IMR-90 (cell line): ENCODE results near the gene KIAA0232.

Experiments
- NFE2L2 ChIP-seq: fragments of 150-350 bp; IDR thresholded peaks from 2 replicates; pipeline ENCODE4 v1.6.1; 2016; ENCODE audit warnings: low read depth, mild to moderate bottlenecking, low read length
- POLR2A ChIP-seq: IDR thresholded peaks from 2 replicates; pipeline ENCODE4 v1.6.1; 2012; ENCODE audit warnings: mild to moderate bottlenecking, low read depth, low read length

DNA sequence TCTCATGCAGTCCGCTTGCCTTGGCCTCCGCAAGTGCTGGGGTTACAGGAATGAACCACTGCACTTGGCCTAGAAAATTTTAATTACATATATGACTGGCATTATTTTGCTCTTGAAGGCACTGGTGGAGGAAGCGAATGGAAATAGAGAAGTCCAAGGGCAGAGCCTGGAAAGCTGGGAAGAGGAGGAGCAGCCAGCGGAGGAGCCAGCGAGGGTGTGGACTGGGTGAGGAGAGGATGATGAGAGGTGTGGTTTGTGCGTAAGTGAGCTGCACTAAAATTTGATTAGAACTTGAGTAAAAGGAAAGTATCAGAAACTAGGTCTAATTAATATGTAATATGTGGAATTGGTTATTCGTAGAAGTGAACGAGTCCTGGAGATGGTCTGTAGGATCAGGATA lies 13.3 kb downstream of the KIAA0232 start:
- no peak for TF ChIP-seq POLR2A
- no peak for TF ChIP-seq NFE2L2
